Measurements from ENCODE around the gene SYNJ2. TPM values are rescaled to one million over a fixed set of nuclear protein-coding genes. Genes with fewer than 3 reads are reported as not detected.
A peak's percentile ranks its signal among the peaks of the same experiment; 100 is the strongest.
"Not testable (repeated sequence)": the region's sequence is repeated elsewhere in the genome, so short reads cannot be mapped to it uniquely, and the experiment has no call there.

The SYNJ2 gene
- total RNA-seq, 1 experiment from 2014 or later = 70.0 TPM

- Histone ChIP-seq H3K4me3 (ENCODE audit: low read depth in 2 of 2, low read length in 2 of 2) (no peak overlapping the region), H3K27me3 (ENCODE audit: control insufficient read depth, insufficient read depth, low read length) (no peaks in the 10 kb centered on the region), H3K9me3 (ENCODE audit: control insufficient read depth, insufficient read depth, low read depth, low read length) (no peaks in the 10 kb centered on the region), H3K27ac (ENCODE audit: low read length) (no peak overlapping the region), H3K4me1 (ENCODE audit: control insufficient read depth, insufficient read depth, low read length) (no peaks in the 10 kb centered on the region), H3K36me3 (ENCODE audit: control insufficient read depth, insufficient read depth, low read length) (peaks cover 15% of the 10 kb centered on the region)
- ATAC-seq = no peak
- no peak for DNase-seq (ENCODE audit: low read depth, low spot score)
- no TSS peak for BruUV-seq (replicated peaks)
- intact Hi-C loops (cut with micrococcal nuclease; ENCODE audit: unreplicated experiment) = no loop called here
- POLR2A ChIA-PET = no interaction called here
- CTCF ChIA-PET = interaction anchor here (0.5 kb wide), 1 partner anchor 266 kb away, joined by 8 read pairs; no protein-coding TSS in a partner anchor
- in situ Hi-C loops (cut with HindIII; ENCODE audit: low pct_unique_long_range_greater_than_20kb, low sequenced_read_pairs) = no loop called here
- no peak for TF ChIP-seq REST (IDR thresholded peaks at IDR 0.05; ENCODE audit: insufficient read depth in 1 of 2, low read depth in 2 of 2, low read length in 1 of 2)
- no peak for TF ChIP-seq TCF7L2 (IDR thresholded peaks at IDR 0.05; ENCODE audit: low read depth, low read length)
- TF ChIP-seq SIN3A (IDR thresholded peaks at IDR 0.05; ENCODE audit: borderline replicate concordance, insufficient read depth, low read depth, low read length) = no peak
- TF ChIP-seq, protein P1, sequence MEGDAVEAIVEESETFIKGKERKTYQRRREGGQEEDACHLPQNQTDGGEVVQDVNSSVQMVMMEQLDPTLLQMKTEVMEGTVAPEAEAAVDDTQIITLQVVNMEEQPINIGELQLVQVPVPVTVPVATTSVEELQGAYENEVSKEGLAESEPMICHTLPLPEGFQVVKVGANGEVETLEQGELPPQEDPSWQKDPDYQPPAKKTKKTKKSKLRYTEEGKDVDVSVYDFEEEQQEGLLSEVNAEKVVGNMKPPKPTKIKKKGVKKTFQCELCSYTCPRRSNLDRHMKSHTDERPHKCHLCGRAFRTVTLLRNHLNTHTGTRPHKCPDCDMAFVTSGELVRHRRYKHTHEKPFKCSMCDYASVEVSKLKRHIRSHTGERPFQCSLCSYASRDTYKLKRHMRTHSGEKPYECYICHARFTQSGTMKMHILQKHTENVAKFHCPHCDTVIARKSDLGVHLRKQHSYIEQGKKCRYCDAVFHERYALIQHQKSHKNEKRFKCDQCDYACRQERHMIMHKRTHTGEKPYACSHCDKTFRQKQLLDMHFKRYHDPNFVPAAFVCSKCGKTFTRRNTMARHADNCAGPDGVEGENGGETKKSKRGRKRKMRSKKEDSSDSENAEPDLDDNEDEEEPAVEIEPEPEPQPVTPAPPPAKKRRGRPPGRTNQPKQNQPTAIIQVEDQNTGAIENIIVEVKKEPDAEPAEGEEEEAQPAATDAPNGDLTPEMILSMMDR (IDR thresholded peaks at IDR 0.05) = no peak
- no peak for TF ChIP-seq POLR2AphosphoS5 (IDR thresholded peaks at IDR 0.05; ENCODE audit: low read depth, low read length)
Observed at GRCh38 chr6:157946053-157946617, 35.5 kb upstream of the SYNJ2 start.

- H3K4me1 ChIP-seq (ENCODE audit: control insufficient read depth, insufficient read depth, low read length) = no peaks in the 10 kb centered on the region
- no peak overlapping the region for H3K4me3 ChIP-seq (ENCODE audit: low read depth in 2 of 2, low read length in 2 of 2)
- CTCF ChIA-PET = interaction anchor here (0.5 kb wide), 1 partner anchor 265 kb away, joined by 8 read pairs; no protein-coding TSS in a partner anchor
- in situ Hi-C loops (cut with HindIII; ENCODE audit: low pct_unique_long_range_greater_than_20kb, low sequenced_read_pairs) (no loop called here), intact Hi-C loops (cut with micrococcal nuclease; ENCODE audit: unreplicated experiment) (no loop called here)
- no peaks in the 10 kb centered on the region for H3K27me3 ChIP-seq (ENCODE audit: control insufficient read depth, insufficient read depth, low read length)
- H3K9me3 ChIP-seq (ENCODE audit: control insufficient read depth, insufficient read depth, low read depth, low read length) = no peaks in the 10 kb centered on the region
- H3K36me3 ChIP-seq (ENCODE audit: control insufficient read depth, insufficient read depth, low read length) = peaks cover 9% of the 10 kb centered on the region
- DNase-seq (ENCODE audit: low read depth, low spot score) (peak; percentile 25), ATAC-seq (peak; percentile 72; the same call in 1 of the 2 replicates)
- no peak overlapping the region for H3K27ac ChIP-seq (ENCODE audit: low read length)
- POLR2A ChIA-PET = no interaction called here
- TF ChIP-seq SIN3A (IDR thresholded peaks at IDR 0.05; ENCODE audit: borderline replicate concordance, insufficient read depth, low read depth, low read length) = no peak
- no peak for TF ChIP-seq TCF7L2 (IDR thresholded peaks at IDR 0.05; ENCODE audit: low read depth, low read length)
- no peak for TF ChIP-seq REST (IDR thresholded peaks at IDR 0.05; ENCODE audit: insufficient read depth in 1 of 2, low read depth in 2 of 2, low read length in 1 of 2)
- BruUV-seq (replicated peaks) = no TSS peak
Observed at GRCh38 chr6:157946865-157947532, 34.7 kb upstream of the SYNJ2 start.

DNA sequence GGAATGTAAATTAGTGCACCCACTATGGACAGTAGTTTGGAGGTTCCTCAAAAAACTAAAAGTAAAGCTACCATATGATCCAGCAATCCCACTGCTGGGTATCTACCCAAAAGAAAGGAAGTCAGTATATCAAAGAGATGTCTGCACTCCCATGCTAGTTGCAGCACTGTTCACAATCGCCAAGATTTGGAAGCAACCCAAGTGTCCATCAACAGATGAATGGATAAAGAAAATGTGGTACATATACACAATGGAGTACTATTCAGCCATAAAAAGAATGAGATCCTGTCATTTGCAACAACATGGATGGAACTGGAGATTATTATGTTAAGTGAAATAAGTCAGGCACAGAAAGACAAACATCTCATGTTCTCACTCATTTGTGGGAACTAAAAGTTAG is 30.8 kb upstream of the SYNJ2 start:
- H3K27ac ChIP-seq (ENCODE audit: low read length); ATAC-seq; BruUV-seq (replicated peaks); H3K4me3 ChIP-seq (ENCODE audit: low read depth in 2 of 2, low read length in 2 of 2); CTCF ChIA-PET; intact Hi-C loops (cut with micrococcal nuclease; ENCODE audit: unreplicated experiment); POLR2A ChIA-PET; H3K36me3 ChIP-seq (ENCODE audit: control insufficient read depth, insufficient read depth, low read length); DNase-seq (ENCODE audit: low read depth, low spot score); H3K27me3 ChIP-seq (ENCODE audit: control insufficient read depth, insufficient read depth, low read length); in situ Hi-C loops (cut with HindIII; ENCODE audit: low pct_unique_long_range_greater_than_20kb, low sequenced_read_pairs); H3K9me3 ChIP-seq (ENCODE audit: control insufficient read depth, insufficient read depth, low read depth, low read length): not testable (repeated sequence)
- H3K4me1 ChIP-seq (ENCODE audit: control insufficient read depth, insufficient read depth, low read length) = peaks cover 13% of the 10 kb centered on the region
